HEK293 (cell line): ENCODE measurements around the gene PSORS1C2.
A peak's percentile ranks its signal among the peaks of the same experiment; 100 is the strongest.

ENCODE experiments used
- FEZF1 ChIP-seq: fragments of 450-650 bp; formaldehyde crosslinking; IDR thresholded peaks from 2 replicates; pipeline ENCODE4 v1.5.1; 2016; ENCODE audit warnings: missing biosample characterization, missing genetic modification characterization
- HOXC10 ChIP-seq: sonication (generic); formaldehyde crosslinking; IDR thresholded peaks from 2 replicates; pipeline ENCODE4 v1.8.1; 2023; ENCODE audit warnings: mild to moderate bottlenecking, missing genetic modification reagents
- INSM2 ChIP-seq: fragments of 450-650 bp; formaldehyde crosslinking; IDR thresholded peaks from 2 replicates; pipeline ENCODE4 v1.5.1; 2016; ENCODE audit warnings: missing biosample characterization, missing genetic modification characterization
- KLF16 ChIP-seq: fragments of 450-650 bp; formaldehyde crosslinking; IDR thresholded peaks from 2 replicates; pipeline ENCODE4 v1.5.1; 2017; ENCODE audit warnings: missing biosample characterization, missing genetic modification characterization
- KLF7 ChIP-seq: fragments of 450-650 bp; formaldehyde crosslinking; IDR thresholded peaks from 2 replicates; pipeline ENCODE4 v1.5.1; 2016; ENCODE audit warnings: missing biosample characterization, missing genetic modification characterization, borderline replicate concordance
- MEIS1 ChIP-seq: sonication (generic); formaldehyde crosslinking; IDR thresholded peaks from 2 replicates; pipeline ENCODE4 v1.8.1; 2022; ENCODE audit warnings: missing genetic modification reagents, mild to moderate bottlenecking, borderline replicate concordance
- MYNN ChIP-seq: fragments of 450-650 bp; formaldehyde crosslinking; IDR thresholded peaks from 2 replicates; pipeline ENCODE4 v1.5.1; 2016; ENCODE audit warnings: missing biosample characterization, missing genetic modification characterization, borderline replicate concordance
- RBAK ChIP-seq: fragments of 450-650 bp; formaldehyde crosslinking; IDR thresholded peaks from 2 replicates; pipeline ENCODE4 v1.5.1; 2016; ENCODE audit warnings: missing biosample characterization, missing genetic modification characterization
- REST ChIP-seq: fragments of 450-650 bp; formaldehyde crosslinking; IDR thresholded peaks from 2 replicates; pipeline ENCODE4 v1.5.1; 2016; ENCODE audit warnings: missing biosample characterization, missing genetic modification characterization
- SP7 ChIP-seq: fragments of 450-650 bp; formaldehyde crosslinking; IDR thresholded peaks from 2 replicates; pipeline ENCODE4 v1.5.1; 2016; ENCODE audit warnings: missing biosample characterization, missing genetic modification characterization
- ZFP41 ChIP-seq: fragments of 450-650 bp; formaldehyde crosslinking; IDR thresholded peaks from 2 replicates; pipeline ENCODE4 v1.5.1; 2016; ENCODE audit warnings: missing biosample characterization, missing genetic modification characterization, borderline replicate concordance
- ZIC2 ChIP-seq: fragments of 450-650 bp; formaldehyde crosslinking; IDR thresholded peaks from 2 replicates; pipeline ENCODE4 v1.5.1; 2016; ENCODE audit warnings: missing biosample characterization, missing genetic modification characterization
- ZNF16 ChIP-seq: fragments of 450-650 bp; formaldehyde crosslinking; IDR thresholded peaks from 2 replicates; pipeline ENCODE4 v1.5.1; 2016; ENCODE audit warnings: low read depth, missing biosample characterization, missing genetic modification characterization
- ZNF341 ChIP-seq: fragments of 450-650 bp; formaldehyde crosslinking; IDR thresholded peaks from 2 replicates; pipeline ENCODE4; 2016; ENCODE audit warnings: low read depth, missing biosample characterization, missing genetic modification characterization
- ZNF362 ChIP-seq: fragments of 450-650 bp; formaldehyde crosslinking; IDR thresholded peaks from 2 replicates; pipeline ENCODE4 v1.5.1; 2016; ENCODE audit warnings: missing biosample characterization, missing genetic modification characterization
- ZNF404 ChIP-seq: fragments of 450-650 bp; formaldehyde crosslinking; IDR thresholded peaks from 2 replicates; pipeline ENCODE4 v1.5.1; 2017; ENCODE audit warnings: missing biosample characterization, missing genetic modification characterization
- ZNF416 ChIP-seq: fragments of 450-650 bp; formaldehyde crosslinking; IDR thresholded peaks from 2 replicates; pipeline ENCODE4 v1.5.1; 2016; ENCODE audit warnings: missing biosample characterization, missing genetic modification characterization
- ZNF558 ChIP-seq: fragments of 450-650 bp; formaldehyde crosslinking; IDR thresholded peaks from 2 replicates; pipeline ENCODE4 v1.5.1; 2016; ENCODE audit warnings: missing biosample characterization, missing genetic modification characterization
- ZNF629 ChIP-seq: fragments of 450-650 bp; formaldehyde crosslinking; IDR thresholded peaks from 2 replicates; pipeline ENCODE4 v1.5.1; 2017; ENCODE audit warnings: missing biosample characterization, missing genetic modification characterization
- ZNF654 ChIP-seq: fragments of 450-650 bp; formaldehyde crosslinking; IDR thresholded peaks from 2 replicates; pipeline ENCODE4 v1.5.1; 2016; ENCODE audit warnings: low read depth, missing biosample characterization, missing genetic modification characterization
- TF ChIP-seq, protein P1 (sequence below): fragments of 450-650 bp; formaldehyde crosslinking; IDR thresholded peaks from 2 replicates; pipeline ENCODE4 v1.5.1; 2016; ENCODE audit warnings: missing biosample characterization, missing genetic modification characterization
- TF ChIP-seq, protein P2 (sequence below): fragments of 450-650 bp; formaldehyde crosslinking; IDR thresholded peaks from 2 replicates; pipeline ENCODE4 v1.5.1; 2016; ENCODE audit warnings: missing biosample characterization, missing genetic modification characterization
- TF ChIP-seq, protein P3 (sequence below): fragments of 450-650 bp; formaldehyde crosslinking; IDR thresholded peaks from 2 replicates; pipeline ENCODE4 v1.5.1; 2016; ENCODE audit warnings: missing biosample characterization, missing genetic modification characterization
- TF ChIP-seq, protein P4 (sequence below): fragments of 450-650 bp; formaldehyde crosslinking; IDR thresholded peaks from 2 replicates; pipeline ENCODE4 v1.5.1; 2016; ENCODE audit warnings: missing biosample characterization, missing genetic modification characterization

The PSORS1C2 gene

GRCh38 chr6:31113861-31114540 is 24.9 kb downstream of the PSORS1C2 start (continued):
- TF ChIP-seq ZNF362 (tag by site-specific recombination), result no peak
- TF ChIP-seq ZNF629 (tag by site-specific recombination), result no peak
- peak; percentile 41; the same call in 1 of the 2 replicates for TF ChIP-seq FEZF1 (tag by site-specific recombination)
- TF ChIP-seq KLF16 (tag by site-specific recombination), result no peak
- peak; percentile 78 for TF ChIP-seq ZIC2 (tag by site-specific recombination)
- TF ChIP-seq, protein P1, sequence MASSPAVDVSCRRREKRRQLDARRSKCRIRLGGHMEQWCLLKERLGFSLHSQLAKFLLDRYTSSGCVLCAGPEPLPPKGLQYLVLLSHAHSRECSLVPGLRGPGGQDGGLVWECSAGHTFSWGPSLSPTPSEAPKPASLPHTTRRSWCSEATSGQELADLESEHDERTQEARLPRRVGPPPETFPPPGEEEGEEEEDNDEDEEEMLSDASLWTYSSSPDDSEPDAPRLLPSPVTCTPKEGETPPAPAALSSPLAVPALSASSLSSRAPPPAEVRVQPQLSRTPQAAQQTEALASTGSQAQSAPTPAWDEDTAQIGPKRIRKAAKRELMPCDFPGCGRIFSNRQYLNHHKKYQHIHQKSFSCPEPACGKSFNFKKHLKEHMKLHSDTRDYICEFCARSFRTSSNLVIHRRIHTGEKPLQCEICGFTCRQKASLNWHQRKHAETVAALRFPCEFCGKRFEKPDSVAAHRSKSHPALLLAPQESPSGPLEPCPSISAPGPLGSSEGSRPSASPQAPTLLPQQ, result no peak; the same call in 1 of the 2 replicates
- TF ChIP-seq KLF7 (tag by site-specific recombination), result no peak
- no peak for TF ChIP-seq INSM2 (tag by site-specific recombination)
- TF ChIP-seq ZNF654, result no peak
- TF ChIP-seq REST (tag by site-specific recombination), result peak; percentile 45; the same call in 1 of the 2 replicates
- TF ChIP-seq MEIS1 (CRISPR knock-in tag), result no peak
- peak; percentile 90 for TF ChIP-seq MYNN (tag by site-specific recombination)
- TF ChIP-seq, protein P2, sequence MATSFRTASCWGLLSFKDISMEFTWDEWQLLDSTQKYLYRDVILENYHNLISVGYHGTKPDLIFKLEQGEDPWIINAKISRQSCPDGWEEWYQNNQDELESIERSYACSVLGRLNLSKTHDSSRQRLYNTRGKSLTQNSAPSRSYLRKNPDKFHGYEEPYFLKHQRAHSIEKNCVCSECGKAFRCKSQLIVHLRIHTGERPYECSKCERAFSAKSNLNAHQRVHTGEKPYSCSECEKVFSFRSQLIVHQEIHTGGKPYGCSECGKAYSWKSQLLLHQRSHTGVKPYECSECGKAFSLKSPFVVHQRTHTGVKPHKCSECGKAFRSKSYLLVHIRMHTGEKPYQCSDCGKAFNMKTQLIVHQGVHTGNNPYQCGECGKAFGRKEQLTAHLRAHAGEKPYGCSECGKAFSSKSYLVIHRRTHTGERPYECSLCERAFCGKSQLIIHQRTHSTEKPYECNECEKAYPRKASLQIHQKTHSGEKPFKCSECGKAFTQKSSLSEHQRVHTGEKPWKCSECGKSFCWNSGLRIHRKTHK (tag by site-specific recombination), result no peak
- no peak for TF ChIP-seq ZNF416
- TF ChIP-seq ZNF404 (tag by site-specific recombination), result no peak
- no peak for TF ChIP-seq HOXC10 (CRISPR knock-in tag)
- TF ChIP-seq, protein P3, sequence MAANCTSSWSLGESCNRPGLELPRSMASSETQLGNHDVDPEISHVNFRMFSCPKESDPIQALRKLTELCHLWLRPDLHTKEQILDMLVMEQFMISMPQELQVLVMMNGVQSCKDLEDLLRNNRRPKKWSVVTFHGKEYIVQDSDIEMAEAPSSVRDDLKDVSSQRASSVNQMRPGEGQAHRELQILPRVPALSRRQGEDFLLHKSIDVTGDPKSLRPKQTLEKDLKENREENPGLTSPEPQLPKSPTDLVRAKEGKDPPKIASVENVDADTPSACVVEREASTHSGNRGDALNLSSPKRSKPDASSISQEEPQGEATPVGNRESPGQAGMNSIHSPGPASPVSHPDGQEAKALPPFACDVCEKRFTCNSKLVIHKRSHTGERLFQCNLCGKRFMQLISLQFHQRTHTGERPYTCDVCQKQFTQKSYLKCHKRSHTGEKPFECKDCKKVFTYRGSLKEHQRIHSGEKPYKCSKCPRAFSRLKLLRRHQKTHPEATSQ (tag by site-specific recombination), result no peak
- TF ChIP-seq, protein P4, sequence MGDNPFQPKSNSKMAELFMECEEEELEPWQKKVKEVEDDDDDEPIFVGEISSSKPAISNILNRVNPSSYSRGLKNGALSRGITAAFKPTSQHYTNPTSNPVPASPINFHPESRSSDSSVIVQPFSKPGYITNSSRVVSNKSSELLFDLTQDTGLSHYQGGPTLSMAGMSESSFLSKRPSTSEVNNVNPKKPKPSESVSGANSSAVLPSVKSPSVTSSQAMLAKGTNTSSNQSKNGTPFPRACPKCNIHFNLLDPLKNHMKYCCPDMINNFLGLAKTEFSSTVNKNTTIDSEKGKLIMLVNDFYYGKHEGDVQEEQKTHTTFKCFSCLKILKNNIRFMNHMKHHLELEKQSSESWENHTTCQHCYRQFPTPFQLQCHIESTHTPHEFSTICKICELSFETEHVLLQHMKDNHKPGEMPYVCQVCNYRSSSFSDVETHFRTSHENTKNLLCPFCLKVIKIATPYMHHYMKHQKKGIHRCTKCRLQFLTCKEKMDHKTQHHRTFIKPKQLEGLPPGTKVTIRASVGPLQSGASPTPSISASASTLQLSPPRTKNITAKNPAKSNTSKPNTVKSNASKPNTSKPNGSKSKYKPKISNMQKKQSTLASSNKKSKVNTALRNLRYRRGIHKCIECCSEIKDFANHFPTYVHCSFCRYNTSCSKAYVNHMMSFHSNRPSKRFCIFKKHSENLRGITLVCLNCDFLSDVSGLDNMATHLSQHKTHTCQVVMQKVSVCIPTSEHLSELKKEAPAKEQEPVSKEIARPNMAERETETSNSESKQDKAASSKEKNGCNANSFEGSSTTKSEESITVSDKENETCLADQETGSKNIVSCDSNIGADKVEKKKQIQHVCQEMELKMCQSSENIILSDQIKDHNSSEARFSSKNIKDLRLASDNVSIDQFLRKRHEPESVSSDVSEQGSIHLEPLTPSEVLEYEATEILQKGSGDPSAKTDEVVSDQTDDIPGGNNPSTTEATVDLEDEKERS (tag by site-specific recombination), result no peak
- TF ChIP-seq RBAK, result no peak
- TF ChIP-seq ZFP41, result no peak
- TF ChIP-seq ZNF16 (tag by site-specific recombination), result no peak
- peak; percentile 59 for TF ChIP-seq ZNF341 (tag by site-specific recombination)
- peak; percentile 42 for TF ChIP-seq SP7 (tag by site-specific recombination)
- no peak for TF ChIP-seq ZNF558 (tag by site-specific recombination)
